Renal cortical epithelial cell (primary cell): ENCODE results near the gene PIK3R1. TPM values are rescaled to one million over a fixed set of nuclear protein-coding genes. Genes with fewer than 3 reads are reported as not detected.
A peak's percentile ranks its signal among the peaks of the same experiment; 100 is the strongest.

Experiments used
- DNase-seq: peaks from one replicate; pipeline ENCODE4 v3.0.0-alpha.2; 2011; ENCODE audit warnings: low read depth
- total RNA-seq: library from RNA; depleted of rRNA; stranded (reverse); fragments of >200 nt; gene quantifications from 2 replicates; pipeline ENCODE4 v1.2.3, GENCODE V29; 2014

The PIK3R1 gene
- total RNA-seq, 1 donor from 2014 or later: 76.5 TPM

- peak; percentile 53 for DNase-seq
Measured at GRCh38 chr5:68251804-68252522, 36.4 kb downstream of the PIK3R1 start.

GRCh38 chr5:68252673-68253623 lies 37.4 kb downstream of the PIK3R1 start:
- peak; percentile 66 for DNase-seq

GRCh38 chr5:68253624-68254585 lies 38.3 kb downstream of the PIK3R1 start:
- DNase-seq: no peak

DNA sequence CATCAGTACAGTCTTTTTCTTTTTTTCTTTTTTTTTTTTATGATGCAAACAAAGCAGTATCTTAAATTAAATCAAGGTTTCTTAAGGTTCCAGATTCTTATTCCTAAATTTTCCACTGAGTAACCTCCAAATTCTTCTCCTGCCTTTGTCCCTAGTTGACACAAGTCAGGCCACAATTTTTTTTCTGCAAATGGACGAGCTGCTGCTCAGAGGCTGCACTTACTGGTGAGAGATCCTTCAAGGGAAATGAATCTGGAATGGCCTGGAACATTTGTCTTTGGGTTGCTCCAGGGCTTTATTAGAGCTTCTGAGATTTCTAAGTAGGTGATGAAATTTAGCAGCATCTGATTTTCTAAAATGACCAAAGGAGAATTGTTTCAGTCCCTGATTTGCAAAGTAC lies 39.3 kb downstream of the PIK3R1 start:
- no peak for DNase-seq

GRCh38 chr5:68255305-68256120 lies 40.0 kb downstream of the PIK3R1 start:
- DNase-seq: no peak

- DNase-seq: no peak
Measured at GRCh38 chr5:68257210-68257609, 41.7 kb downstream of the PIK3R1 start.

GRCh38 chr5:68258531-68258930 lies 43.0 kb downstream of the PIK3R1 start:
- DNase-seq: no peak

- no peak for DNase-seq
Measured at GRCh38 chr5:68259700-68260099, 44.1 kb downstream of the PIK3R1 start.

GRCh38 chr5:68260467-68260866 lies 44.9 kb downstream of the PIK3R1 start:
- no peak for DNase-seq

GRCh38 chr5:68261169-68261568 lies 45.6 kb downstream of the PIK3R1 start:
- no peak for DNase-seq

DNA sequence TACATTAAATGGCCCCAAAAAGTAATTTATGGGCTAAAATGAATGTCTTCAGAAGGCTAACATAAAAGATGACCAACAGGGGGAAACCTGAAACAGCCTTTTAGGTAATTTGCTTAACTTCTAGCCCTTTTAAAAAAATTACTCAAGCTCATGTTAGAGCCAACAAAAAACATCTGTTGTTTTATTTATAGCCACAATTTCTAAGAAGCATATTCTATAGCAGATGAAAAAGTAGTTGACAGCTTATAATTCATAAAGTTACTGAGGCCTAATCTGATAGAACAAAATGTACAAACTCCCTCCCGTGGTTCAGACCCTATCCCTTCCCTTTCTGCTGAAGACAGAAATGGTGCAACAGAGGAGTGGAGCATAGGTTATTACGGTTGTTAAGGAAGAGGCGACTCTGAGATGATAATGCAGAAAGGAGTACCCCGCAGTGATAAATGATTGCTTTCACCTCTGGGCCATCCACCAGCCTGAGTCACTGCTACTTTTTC lies 46.1 kb downstream of the PIK3R1 start:
- peak; percentile 43 for DNase-seq

- peak; percentile 55 for DNase-seq
Measured at GRCh38 chr5:68264024-68264956, 48.7 kb downstream of the PIK3R1 start.

DNA sequence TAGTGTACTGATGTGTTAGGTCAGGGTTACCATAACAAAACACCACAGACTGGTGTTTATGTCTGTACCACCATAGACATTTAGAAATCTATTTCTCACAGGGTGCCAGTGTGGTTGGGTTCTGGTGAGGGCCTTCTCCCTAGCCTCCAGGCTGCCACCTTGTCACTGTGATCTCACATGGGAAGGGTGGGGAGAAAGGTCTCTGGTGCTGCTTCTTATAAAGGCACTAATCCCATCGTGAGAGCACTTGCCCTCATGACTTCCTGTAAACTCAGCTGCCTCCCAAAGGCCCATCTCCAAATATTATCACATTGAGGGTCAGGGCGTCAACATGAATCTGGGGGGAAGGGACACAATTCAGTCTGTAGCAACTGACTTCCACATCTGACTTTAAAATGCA lies 49.8 kb downstream of the PIK3R1 start:
- DNase-seq: no peak

- DNase-seq: no peak
Measured at GRCh38 chr5:68265822-68266395, 50.4 kb downstream of the PIK3R1 start.

GRCh38 chr5:68266457-68266856 lies 50.9 kb downstream of the PIK3R1 start:
- DNase-seq: no peak

DNA sequence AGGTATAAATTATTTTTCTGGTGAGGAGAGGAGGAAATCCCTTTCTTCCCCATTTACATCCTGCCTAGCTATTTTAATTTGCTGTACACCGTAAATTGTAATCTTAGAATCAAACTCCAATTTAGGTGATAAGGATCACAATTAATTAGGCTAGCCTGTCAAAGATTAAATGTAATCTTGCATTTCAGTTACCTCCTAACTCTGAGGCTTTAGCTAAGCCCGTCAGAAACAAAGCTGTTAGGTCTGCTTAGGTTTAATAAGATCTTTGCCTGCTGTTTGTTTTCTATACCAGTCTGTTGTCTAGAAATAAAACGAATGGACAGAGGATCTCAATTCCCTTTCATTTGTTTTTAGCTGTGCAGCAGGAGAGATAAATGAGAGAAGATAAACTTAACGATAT lies 51.5 kb downstream of the PIK3R1 start:
- DNase-seq: no peak

DNA sequence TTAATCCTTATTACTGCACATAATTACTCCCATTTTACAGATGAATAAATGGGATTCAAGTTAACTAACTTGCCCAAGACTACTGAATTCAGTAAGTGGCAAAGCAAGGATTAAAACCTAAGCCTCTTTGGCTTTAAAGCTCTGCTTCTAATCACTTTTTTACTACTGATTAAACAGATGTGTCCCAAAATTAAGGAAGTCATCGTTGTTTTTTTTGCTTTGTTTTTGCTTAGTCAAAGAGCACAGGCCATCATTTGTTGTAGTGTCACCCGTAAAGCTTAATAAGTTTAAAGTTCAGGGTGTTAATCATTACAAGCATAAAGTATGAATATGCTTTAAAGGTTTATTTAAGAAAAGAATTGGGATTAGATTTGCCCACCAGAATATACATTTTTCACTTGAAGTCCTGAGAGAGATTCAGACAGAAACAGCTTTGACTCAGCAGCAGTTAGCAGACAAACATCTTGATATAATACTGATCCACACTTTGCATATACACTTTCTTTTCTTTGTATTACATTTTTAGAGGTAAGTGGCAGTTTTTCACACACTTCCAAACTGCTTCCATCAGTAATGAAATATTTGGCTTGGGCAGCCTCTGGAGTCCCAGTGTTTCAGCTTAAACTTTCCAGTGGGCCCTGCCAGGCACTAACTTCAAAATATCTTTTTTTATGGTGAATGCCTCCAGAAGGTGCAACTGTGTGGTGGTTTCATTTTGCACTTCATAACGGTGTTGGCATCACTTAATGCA lies 52.7 kb downstream of the PIK3R1 start:
- no peak for DNase-seq

DNA sequence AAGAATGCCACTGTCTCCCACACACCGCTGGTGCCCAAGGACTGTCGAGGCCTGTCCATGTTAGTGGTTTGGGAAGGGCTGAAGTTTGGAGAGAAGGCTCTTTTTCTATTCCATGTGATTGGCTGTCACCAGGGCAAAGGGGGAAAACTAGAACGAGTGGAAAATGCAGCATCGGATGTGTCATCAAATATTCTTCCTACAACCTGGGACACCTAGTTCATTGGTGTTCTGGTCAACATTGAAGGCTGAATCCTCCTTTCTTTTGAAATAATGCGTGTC lies 53.2 kb downstream of the PIK3R1 start:
- DNase-seq: no peak

GRCh38 chr5:68269820-68270219 lies 54.3 kb downstream of the PIK3R1 start:
- no peak for DNase-seq
